Fibroblast of villous mesenchyme (primary cell): Measurements from ENCODE around the gene SLC43A3. TPM values are rescaled to one million over a fixed set of nuclear protein-coding genes. Genes with fewer than 3 reads are reported as not detected.
A peak's percentile ranks its signal among the peaks of the same experiment; 100 is the strongest.

Experiments used
- DNase-seq: peaks from one replicate; pipeline ENCODE4 v3.0.0-alpha.2; 2010; ENCODE audit warnings: low read depth
- H3K4me3 ChIP-seq: 2 replicates; pipeline ENCODE4 v1.5.1; 2011; ENCODE audit warnings: low read depth, mild to moderate bottlenecking, low read length
- total RNA-seq: library from RNA; depleted of rRNA; stranded (reverse); fragments of >200 nt; gene quantifications from 2 replicates; pipeline ENCODE4 v1.2.3, GENCODE V29; 2012
- TF ChIP-seq, protein P1 (sequence below): IDR thresholded peaks from 2 replicates; pipeline ENCODE4 v1.5.1; 2012; ENCODE audit warnings: low read depth, mild to moderate bottlenecking, low read length; ENCODE audit not compliant: insufficient read depth

Gene SLC43A3
- total RNA-seq, 1 donor = 26.3 TPM

DNA sequence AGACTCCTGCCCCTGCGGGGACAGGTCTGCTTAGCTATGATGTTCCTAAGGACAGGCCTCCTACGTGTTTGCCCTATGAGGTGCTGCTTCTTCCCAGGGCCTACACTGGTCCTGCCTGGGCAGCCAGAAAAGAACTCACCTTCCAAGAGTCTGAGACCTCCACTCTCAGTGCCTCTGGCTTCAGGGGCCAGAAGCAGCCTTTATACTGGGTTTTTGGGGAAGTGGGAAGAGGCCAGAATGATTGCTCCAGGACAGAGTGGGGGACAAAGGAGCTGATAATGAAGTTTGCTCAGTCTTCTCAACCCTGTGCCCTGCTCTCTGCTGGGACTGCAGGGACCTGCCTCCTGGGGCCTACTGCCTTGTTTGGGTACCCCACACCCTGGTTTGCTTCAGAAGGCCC, 45.9 kb downstream of the SLC43A3 start, which contains the start of gene PRG3:
PRG3 (minus strand) TSS at position 176 of the 400 bp plus-strand sequence. CDS start 442 bp downstream, outside the sequence.
- no peak within 1 kb of the TSS for H3K4me3 ChIP-seq
- TF ChIP-seq, protein P1, sequence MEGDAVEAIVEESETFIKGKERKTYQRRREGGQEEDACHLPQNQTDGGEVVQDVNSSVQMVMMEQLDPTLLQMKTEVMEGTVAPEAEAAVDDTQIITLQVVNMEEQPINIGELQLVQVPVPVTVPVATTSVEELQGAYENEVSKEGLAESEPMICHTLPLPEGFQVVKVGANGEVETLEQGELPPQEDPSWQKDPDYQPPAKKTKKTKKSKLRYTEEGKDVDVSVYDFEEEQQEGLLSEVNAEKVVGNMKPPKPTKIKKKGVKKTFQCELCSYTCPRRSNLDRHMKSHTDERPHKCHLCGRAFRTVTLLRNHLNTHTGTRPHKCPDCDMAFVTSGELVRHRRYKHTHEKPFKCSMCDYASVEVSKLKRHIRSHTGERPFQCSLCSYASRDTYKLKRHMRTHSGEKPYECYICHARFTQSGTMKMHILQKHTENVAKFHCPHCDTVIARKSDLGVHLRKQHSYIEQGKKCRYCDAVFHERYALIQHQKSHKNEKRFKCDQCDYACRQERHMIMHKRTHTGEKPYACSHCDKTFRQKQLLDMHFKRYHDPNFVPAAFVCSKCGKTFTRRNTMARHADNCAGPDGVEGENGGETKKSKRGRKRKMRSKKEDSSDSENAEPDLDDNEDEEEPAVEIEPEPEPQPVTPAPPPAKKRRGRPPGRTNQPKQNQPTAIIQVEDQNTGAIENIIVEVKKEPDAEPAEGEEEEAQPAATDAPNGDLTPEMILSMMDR = no peak
- no peak for DNase-seq

DNA sequence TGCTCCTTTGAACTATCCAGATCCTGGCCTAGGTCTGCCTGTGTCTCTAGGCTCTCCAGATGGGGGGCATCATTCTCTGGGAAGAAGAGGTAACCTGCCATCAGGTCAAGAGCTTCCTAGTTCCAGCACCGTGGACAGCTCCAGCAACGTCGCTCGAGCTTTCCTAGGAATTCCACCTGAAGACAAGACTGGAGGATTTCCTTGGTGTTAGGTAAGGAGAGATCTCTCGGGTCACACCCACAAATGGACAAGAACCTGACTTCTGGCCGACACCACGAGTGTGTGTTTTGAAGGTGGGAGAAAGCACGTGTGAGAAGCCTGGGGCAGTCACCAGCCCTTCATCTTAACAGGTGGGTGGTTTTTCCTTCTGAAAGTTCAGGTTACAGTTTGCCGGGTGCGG, 47.2 kb downstream of the SLC43A3 start:
- no peak overlapping the region for H3K4me3 ChIP-seq
- DNase-seq = peak; percentile 23
- TF ChIP-seq, protein P1 = no peak

DNA sequence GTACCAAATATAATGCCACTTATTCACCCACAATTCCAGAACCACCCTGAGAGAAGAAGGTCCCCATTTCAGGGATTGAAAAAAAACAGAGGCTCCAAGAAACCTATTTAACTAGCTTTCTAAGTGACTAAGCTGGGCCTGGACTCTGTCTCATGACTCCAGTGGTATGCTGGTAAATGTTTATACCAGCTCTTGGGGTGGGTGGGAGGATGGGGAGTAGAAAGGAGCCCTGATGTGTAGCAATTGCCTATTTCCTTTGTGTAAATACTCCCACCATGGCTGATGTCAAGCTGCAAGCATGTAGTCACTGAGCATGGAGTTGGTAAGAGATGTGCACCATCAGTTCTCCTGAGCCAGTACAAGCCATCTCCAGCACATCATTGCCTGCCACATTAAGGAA, 48.7 kb downstream of the SLC43A3 start:
- no peak overlapping the region for H3K4me3 ChIP-seq
- TF ChIP-seq, protein P1 = no peak
- DNase-seq = peak; percentile 8

DNA sequence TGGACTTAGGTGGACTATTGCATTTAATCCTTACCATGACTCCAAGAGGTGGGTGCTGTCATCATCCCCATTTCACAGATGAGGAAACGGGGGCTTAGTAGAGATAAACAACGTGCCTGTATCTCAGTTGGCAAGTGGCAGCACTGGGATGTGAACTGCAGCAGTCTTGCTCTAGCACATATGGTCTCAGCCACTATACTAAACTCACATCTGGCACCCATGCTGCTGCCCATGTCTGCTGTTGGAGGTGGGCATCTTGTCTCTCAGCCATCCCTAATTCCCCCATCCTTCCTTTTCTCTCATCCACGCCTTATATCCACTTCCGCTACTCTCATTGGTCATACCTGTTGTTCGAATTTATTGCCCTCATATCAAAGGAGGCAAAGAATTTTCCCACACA, 49.8 kb downstream of the SLC43A3 start:
- H3K4me3 ChIP-seq = no peak overlapping the region
- TF ChIP-seq, protein P1 = no peak
- DNase-seq = no peak

DNA sequence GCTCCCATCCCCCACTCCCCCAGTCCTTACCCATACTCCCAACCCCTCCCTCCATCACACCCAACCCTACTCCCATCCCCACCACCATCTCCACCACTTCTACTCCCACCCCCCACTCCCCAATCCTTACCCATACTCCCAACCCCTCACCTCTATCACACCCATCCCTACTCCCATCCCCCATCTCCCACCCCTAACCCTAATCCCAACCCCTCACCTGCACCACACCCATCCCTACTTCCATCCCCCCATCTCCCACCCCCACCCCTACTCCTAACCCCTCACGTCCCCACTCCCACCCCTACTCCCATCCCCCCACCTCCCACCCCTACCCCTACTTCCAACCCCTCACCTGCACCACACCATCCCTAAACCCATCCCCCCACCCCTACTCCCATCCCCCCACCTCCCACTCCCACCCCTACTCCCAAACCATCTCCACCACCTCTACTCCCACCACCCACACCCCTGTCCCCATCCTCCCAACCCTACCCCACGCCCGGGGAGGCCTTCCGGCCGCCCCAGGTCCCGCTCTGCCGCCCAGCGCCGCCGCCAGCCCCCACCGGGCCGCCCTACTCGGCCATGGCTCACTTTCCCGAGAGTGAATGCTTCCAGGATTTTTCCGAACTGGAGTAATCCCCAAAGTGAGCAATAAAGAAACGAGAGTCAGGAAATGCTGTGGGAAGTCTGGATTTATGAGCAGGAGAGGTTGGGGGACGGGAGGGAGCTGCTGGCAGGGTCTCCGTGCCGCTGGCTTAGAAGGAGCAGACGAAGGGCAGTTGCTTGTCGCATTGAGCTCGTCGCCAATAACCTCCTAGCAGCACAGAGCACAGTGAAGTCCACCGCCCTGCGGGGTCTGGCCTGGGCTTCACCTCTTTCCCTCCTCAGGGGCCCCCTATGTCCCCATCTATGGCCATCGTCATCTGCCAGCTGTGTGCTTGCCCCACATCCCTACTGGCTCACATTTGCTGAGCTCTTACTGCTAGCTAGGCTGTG, 50.5 kb downstream of the SLC43A3 start:
- DNase-seq = no peak
- TF ChIP-seq, protein P1 = no peak
- H3K4me3 ChIP-seq = no peak overlapping the region

DNA sequence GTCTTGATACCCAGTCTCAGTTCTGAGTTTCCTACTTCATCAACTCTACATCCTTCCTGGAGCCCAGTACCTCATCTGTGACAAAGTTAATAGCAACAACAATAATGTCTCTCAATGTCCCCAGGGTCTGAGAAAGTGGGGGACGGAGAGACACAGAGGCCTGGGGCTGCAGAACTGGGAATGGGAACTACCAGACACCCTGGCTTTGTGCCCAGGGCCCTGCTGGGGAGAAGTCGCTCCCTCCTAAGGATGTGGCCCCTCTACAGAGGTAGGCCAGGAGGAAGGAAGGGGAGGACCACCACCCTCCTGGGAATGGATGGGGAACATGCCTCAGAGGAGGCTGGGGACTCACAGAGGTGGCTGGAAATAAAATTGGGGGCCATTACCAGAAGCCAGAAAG, 51.4 kb downstream of the SLC43A3 start:
- no peak overlapping the region for H3K4me3 ChIP-seq
- no peak for DNase-seq
- TF ChIP-seq, protein P1 = no peak
